Activated CD4-positive, alpha-beta T cell treated with anti-CD3 and anti-CD28 coated beads for 36 hours (primary cell): ENCODE measurements around the gene NEK7. TPM values are rescaled to one million over a fixed set of nuclear protein-coding genes. Genes with fewer than 3 reads are reported as not detected.

Experiments
- ATAC-seq: fragments of 200-7000 bp; cut with Tn5 transposase; one replicate; pipeline ENCODE4 v1.10.0; 2021; ENCODE audit warnings: mild to moderate bottlenecking, moderate library complexity
- CTCF ChIA-PET: fragments of 350-600 bp; sonication (Branson Sonifier 250); formaldehyde crosslinking; loops from one replicate; lab custom pipeline; 2021; ENCODE audit warnings: antibody characterized with exemption; lab: Charles Lee
- POLR2A ChIA-PET: fragments of 350-600 bp; sonication (Branson Sonifier 250); formaldehyde crosslinking; loops from one replicate; lab custom pipeline; 2021; ENCODE audit warnings: antibody characterized with exemption, inconsistent platforms; lab: Charles Lee
- DNase-seq: peaks from one replicate; pipeline ENCODE4 v3.0.0-alpha.2; 2020
- H3K27ac Mint-ChIP-seq: one replicate; pipeline ENCODE4 v1.8.0; 2021; ENCODE audit warnings: mixed read lengths
- H3K27me3 Mint-ChIP-seq: one replicate; pipeline ENCODE4 v1.8.0; 2021; ENCODE audit warnings: mixed read lengths
- H3K36me3 Mint-ChIP-seq: one replicate; pipeline ENCODE4 v1.8.0; 2021; ENCODE audit warnings: low read depth, mixed read lengths
- H3K4me1 Mint-ChIP-seq: one replicate; pipeline ENCODE4 v1.8.0; 2021; ENCODE audit warnings: mixed read lengths
- H3K4me3 Mint-ChIP-seq: one replicate; pipeline ENCODE4 v1.8.0; 2021; ENCODE audit warnings: mild to moderate bottlenecking, moderate library complexity, mixed read lengths
- H3K9me3 Mint-ChIP-seq: one replicate; pipeline ENCODE4 v1.8.0; 2021; ENCODE audit warnings: low read depth, mixed read lengths
- intact Hi-C, 2 experiments: fragments of 100-400 bp; cut with DNase I in 1 of 2; cut with micrococcal nuclease in 1 of 2; formaldehyde crosslinking; loops; one replicate each; pipeline versions ENCODE4 v1.14.2 to v1.15.1; 2022 to 2024; cut with DNase I, micrococcal nuclease
- total RNA-seq, 2 experiments: library from RNA; stranded (reverse); gene quantifications; one replicate each; pipeline ENCODE4 v1.2.3, GENCODE V29; 2021

NEK7 gene
- total RNA-seq, 2 experiments from 2014 or later, result 46.9 to 49.0 TPM

DNA sequence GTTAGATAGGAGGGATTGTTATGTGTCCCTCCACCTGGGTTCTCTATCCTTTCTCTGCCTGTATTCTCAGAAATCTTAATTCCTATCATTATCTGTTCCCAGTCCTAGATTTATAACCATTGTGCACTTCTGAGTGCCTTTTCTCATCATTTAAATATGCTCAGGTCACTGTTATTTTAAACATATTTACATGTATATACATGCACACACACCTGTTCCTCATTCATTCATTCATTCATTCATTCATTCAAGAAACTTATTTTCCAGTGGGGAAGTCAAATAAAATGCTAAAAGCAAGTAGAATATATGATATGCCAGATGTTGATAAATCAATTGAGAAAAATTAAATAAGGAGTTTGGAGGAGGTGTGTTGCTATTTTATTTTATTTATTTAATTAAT lies 110.3 kb downstream of the NEK7 start:
- H3K9me3 Mint-ChIP-seq, result no peaks in the 10 kb centered on the region
- H3K27ac Mint-ChIP-seq, result no peak overlapping the region
- ChIA-PET CTCF (interaction anchor here (0.7 kb wide), 1 partner anchor 16 kb away, joined by 3 read pairs; no protein-coding TSS in a partner anchor), POLR2A (no interaction called here)
- ATAC-seq (no peak), DNase-seq (no peak)
- H3K4me1 Mint-ChIP-seq, result peaks cover 6% of the 10 kb centered on the region
- peaks cover 4% of the 10 kb centered on the region for H3K36me3 Mint-ChIP-seq
- H3K4me3 Mint-ChIP-seq, result no peak overlapping the region
- no peaks in the 10 kb centered on the region for H3K27me3 Mint-ChIP-seq
- intact Hi-C loops, result loop anchor here in 1 of 2 experiments (5.0 kb wide), 1 partner anchor 180 kb away; no protein-coding TSS in a partner anchor

- intact Hi-C loops, result loop anchor here in 1 of 2 experiments (5.0 kb wide), 1 partner anchor 181 kb away; no protein-coding TSS in a partner anchor
- CTCF ChIA-PET, result interaction anchor here (0.8 kb wide), 1 partner anchor 49 kb away, joined by 3 read pairs; no protein-coding TSS in a partner anchor
- Mint-ChIP-seq H3K9me3 (no peaks in the 10 kb centered on the region), H3K4me3 (no peak overlapping the region), H3K4me1 (peaks cover 9% of the 10 kb centered on the region), H3K27me3 (no peaks in the 10 kb centered on the region), H3K27ac (no peak overlapping the region), H3K36me3 (peaks cover 4% of the 10 kb centered on the region)
- no peak for DNase-seq
- POLR2A ChIA-PET, result no interaction called here
- no peak for ATAC-seq
These were observed 111.1 kb downstream of the NEK7 start for GRCh38 chr1:198267921-198268320.

DNA sequence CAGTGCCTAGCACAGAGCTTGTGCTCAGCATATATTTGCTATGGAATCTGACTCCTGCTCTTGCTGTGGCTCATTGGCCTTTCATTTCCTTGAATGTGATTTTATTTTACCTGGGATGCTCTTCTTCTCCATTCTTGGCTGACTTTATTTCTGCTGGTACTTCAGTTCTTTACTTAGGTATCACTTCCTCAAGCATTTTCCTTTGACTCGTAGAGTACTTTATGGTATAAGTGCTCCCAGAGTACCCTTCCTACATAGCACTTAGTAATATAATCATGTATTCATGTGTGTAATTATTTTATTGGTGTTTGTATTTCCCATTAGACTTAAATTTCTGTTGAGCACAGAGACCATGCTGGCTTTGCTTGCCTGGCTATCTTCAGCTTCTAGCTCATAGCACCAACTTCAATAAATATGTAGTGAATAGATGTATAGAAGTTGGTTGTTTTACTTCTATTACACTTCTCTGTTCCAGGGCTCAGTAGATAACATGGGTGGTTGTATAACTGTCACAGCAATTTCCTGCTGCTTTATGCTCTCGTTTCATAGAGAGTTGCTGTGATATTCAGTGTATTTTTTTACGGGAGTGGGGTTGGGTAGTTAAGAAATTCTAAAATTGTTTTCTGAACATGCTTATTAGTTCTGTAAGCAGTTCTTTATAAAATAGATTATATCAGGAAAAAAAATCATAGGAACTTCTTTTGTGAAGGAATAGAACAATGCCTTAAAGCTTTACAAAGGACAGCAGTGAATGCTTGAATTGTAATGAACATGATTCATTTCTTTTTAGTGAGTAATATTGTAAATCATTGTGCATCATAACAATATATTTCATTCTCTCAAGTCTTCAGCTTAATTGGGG lies 112.2 kb downstream of the NEK7 start:
- peaks cover 4% of the 10 kb centered on the region for H3K36me3 Mint-ChIP-seq
- ATAC-seq (peak; percentile 51), DNase-seq (no peak)
- H3K27me3 Mint-ChIP-seq, result no peaks in the 10 kb centered on the region
- ChIA-PET POLR2A (interaction anchor here (0.5 kb wide), 1 partner anchor 66 kb away, joined by 4 read pairs; no protein-coding TSS in a partner anchor), CTCF (interaction anchor here (0.8 to 0.9 kb wide), 2 partner anchors 50 to 121 kb away, joined by 3 read pairs; no protein-coding TSS in a partner anchor)
- H3K27ac Mint-ChIP-seq, result no peak overlapping the region
- H3K4me3 Mint-ChIP-seq, result no peak overlapping the region
- no peaks in the 10 kb centered on the region for H3K9me3 Mint-ChIP-seq
- intact Hi-C loops, result loop anchor here in 1 of 2 experiments (5.0 kb wide), 1 partner anchor 182 kb away; no protein-coding TSS in a partner anchor
- H3K4me1 Mint-ChIP-seq, result peaks cover 8% of the 10 kb centered on the region

- DNase-seq (no peak), ATAC-seq (no peak)
- POLR2A ChIA-PET, result no interaction called here
- Mint-ChIP-seq H3K4me1 (peaks cover 8% of the 10 kb centered on the region), H3K4me3 (no peak overlapping the region), H3K27me3 (no peaks in the 10 kb centered on the region), H3K36me3 (peaks cover 4% of the 10 kb centered on the region), H3K9me3 (no peaks in the 10 kb centered on the region), H3K27ac (no peak overlapping the region)
- intact Hi-C loops, result loop anchor here in 1 of 2 experiments (5.0 kb wide), 1 partner anchor 182 kb away; no protein-coding TSS in a partner anchor
- CTCF ChIA-PET, result interaction anchor here (0.9 kb wide), 1 partner anchor 121 kb away, joined by 3 read pairs; no protein-coding TSS in a partner anchor
These were observed 112.8 kb downstream of the NEK7 start for GRCh38 chr1:198269646-198269940.

GRCh38 chr1:198270273-198270828 lies 113.6 kb downstream of the NEK7 start:
- no peak for ATAC-seq
- Mint-ChIP-seq H3K27me3 (no peaks in the 10 kb centered on the region), H3K4me1 (peaks cover 8% of the 10 kb centered on the region), H3K36me3 (no peaks in the 10 kb centered on the region), H3K4me3 (no peak overlapping the region), H3K9me3 (no peaks in the 10 kb centered on the region), H3K27ac (no peak overlapping the region)
- CTCF ChIA-PET, result interaction anchor here (0.6 kb wide), 1 partner anchor 246 kb away, joined by 3 read pairs; no protein-coding TSS in a partner anchor
- no peak for DNase-seq
- POLR2A ChIA-PET, result no interaction called here
- intact Hi-C loops, result loop anchor here in 1 of 2 experiments (10.0 kb wide), 1 partner anchor 186 kb away; no protein-coding TSS in a partner anchor

- Mint-ChIP-seq H3K4me3 (no peak overlapping the region), H3K27ac (no peak overlapping the region), H3K9me3 (no peaks in the 10 kb centered on the region), H3K27me3 (no peaks in the 10 kb centered on the region), H3K36me3 (no peaks in the 10 kb centered on the region), H3K4me1 (peaks cover 9% of the 10 kb centered on the region)
- ChIA-PET POLR2A (no interaction called here), CTCF (no interaction called here)
- ATAC-seq (no peak), DNase-seq (no peak)
- intact Hi-C loops, result loop anchor here in 1 of 2 experiments (10.0 kb wide), 1 partner anchor 187 kb away; no protein-coding TSS in a partner anchor
These were observed 114.7 kb downstream of the NEK7 start for GRCh38 chr1:198271467-198271866.

- H3K27me3 Mint-ChIP-seq, result no peaks in the 10 kb centered on the region
- no peaks in the 10 kb centered on the region for H3K9me3 Mint-ChIP-seq
- no peak overlapping the region for H3K4me3 Mint-ChIP-seq
- CTCF ChIA-PET, result interaction anchor here (0.5 kb wide), 1 partner anchor 36 kb away, joined by 3 read pairs; no protein-coding TSS in a partner anchor
- DNase-seq (no peak), ATAC-seq (no peak)
- no peaks in the 10 kb centered on the region for H3K36me3 Mint-ChIP-seq
- POLR2A ChIA-PET, result no interaction called here
- peaks cover 9% of the 10 kb centered on the region for H3K4me1 Mint-ChIP-seq
- intact Hi-C loops, result loop anchor here in 1 of 2 experiments (10.0 kb wide), 1 partner anchor 188 kb away; no protein-coding TSS in a partner anchor
- no peak overlapping the region for H3K27ac Mint-ChIP-seq
These were observed 115.7 kb downstream of the NEK7 start for GRCh38 chr1:198272492-198272891.

- intact Hi-C loops, result loop anchor here in 1 of 2 experiments (10.0 kb wide), 1 partner anchor 189 kb away; no protein-coding TSS in a partner anchor
- CTCF ChIA-PET, result interaction anchor here (1.2 to 1.3 kb wide), 2 partner anchors 9 to 12 kb away, joined by 4 to 6 read pairs; no protein-coding TSS in a partner anchor
- Mint-ChIP-seq H3K4me1 (peaks cover 9% of the 10 kb centered on the region), H3K4me3 (no peak overlapping the region), H3K36me3 (peaks cover under 1% of the 10 kb centered on the region), H3K27me3 (no peaks in the 10 kb centered on the region), H3K9me3 (no peaks in the 10 kb centered on the region), H3K27ac (no peak overlapping the region)
- POLR2A ChIA-PET, result no interaction called here
- DNase-seq, result no peak
- ATAC-seq, result no peak
These were observed 117.0 kb downstream of the NEK7 start for GRCh38 chr1:198273748-198274295.

GRCh38 chr1:198275597-198275996 lies 118.8 kb downstream of the NEK7 start:
- H3K4me1 Mint-ChIP-seq, result peaks cover 9% of the 10 kb centered on the region
- H3K36me3 Mint-ChIP-seq, result peaks cover 2% of the 10 kb centered on the region
- DNase-seq, result no peak
- no peak for ATAC-seq
- intact Hi-C loops, result loop anchor here in 1 of 2 experiments (10.0 kb wide), 1 partner anchor 191 kb away; no protein-coding TSS in a partner anchor
- ChIA-PET POLR2A (no interaction called here), CTCF (no interaction called here)
- H3K4me3 Mint-ChIP-seq, result no peak overlapping the region
- no peaks in the 10 kb centered on the region for H3K9me3 Mint-ChIP-seq
- no peak overlapping the region for H3K27ac Mint-ChIP-seq
- H3K27me3 Mint-ChIP-seq, result no peaks in the 10 kb centered on the region

DNA sequence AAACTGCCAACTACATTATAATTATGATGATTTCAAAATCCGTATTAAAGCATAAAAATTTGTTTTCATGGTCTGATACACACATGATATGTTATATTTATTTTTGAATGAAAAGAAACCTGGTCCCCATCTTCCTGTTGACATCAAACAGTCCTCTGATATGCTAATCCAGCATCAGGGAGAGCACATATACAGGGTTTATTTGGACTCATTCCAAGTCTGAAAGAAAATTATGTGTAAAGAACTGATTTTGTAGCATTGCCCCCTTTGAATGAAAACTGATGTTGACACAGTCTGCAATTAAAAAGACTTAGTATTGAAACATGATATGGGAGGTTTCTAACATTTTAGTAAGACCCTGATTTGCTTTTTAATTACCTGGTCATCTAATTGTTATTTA lies 119.4 kb downstream of the NEK7 start:
- Mint-ChIP-seq H3K27ac (no peak overlapping the region), H3K4me3 (no peak overlapping the region), H3K36me3 (peaks cover 2% of the 10 kb centered on the region), H3K9me3 (no peaks in the 10 kb centered on the region), H3K4me1 (peaks cover 9% of the 10 kb centered on the region), H3K27me3 (no peaks in the 10 kb centered on the region)
- CTCF ChIA-PET, result interaction anchor here (1.2 to 1.5 kb wide), 2 partner anchors 12 to 184 kb away, joined by 3 to 4 read pairs; no protein-coding TSS in a partner anchor
- no peak for DNase-seq
- POLR2A ChIA-PET, result no interaction called here
- no peak for ATAC-seq
- intact Hi-C loops, result loop anchor here in 1 of 2 experiments (10.0 kb wide), 1 partner anchor 191 kb away; no protein-coding TSS in a partner anchor

GRCh38 chr1:198278943-198279342 lies 122.1 kb downstream of the NEK7 start:
- intact Hi-C loops, result loop anchor here in 1 of 2 experiments (10.0 kb wide), 1 partner anchor 194 kb away; no protein-coding TSS in a partner anchor

More at GRCh38 chr1:198278943-198279342, 122.1 kb downstream of the NEK7 start:
- ATAC-seq, result no peak
- no peaks in the 10 kb centered on the region for H3K27me3 Mint-ChIP-seq
- peaks cover 8% of the 10 kb centered on the region for H3K36me3 Mint-ChIP-seq
- H3K9me3 Mint-ChIP-seq, result no peaks in the 10 kb centered on the region
- DNase-seq, result no peak
- no peak overlapping the region for H3K27ac Mint-ChIP-seq
- CTCF ChIA-PET, result interaction anchor here (0.6 to 0.7 kb wide), 2 partner anchors 297 to 399 kb away, joined by 3 read pairs; no protein-coding TSS in a partner anchor
- no peak overlapping the region for H3K4me3 Mint-ChIP-seq
- peaks cover 6% of the 10 kb centered on the region for H3K4me1 Mint-ChIP-seq
- POLR2A ChIA-PET, result no interaction called here
